Measurements from ENCODE around the gene NDOR1.

Gene NDOR1

DNA sequence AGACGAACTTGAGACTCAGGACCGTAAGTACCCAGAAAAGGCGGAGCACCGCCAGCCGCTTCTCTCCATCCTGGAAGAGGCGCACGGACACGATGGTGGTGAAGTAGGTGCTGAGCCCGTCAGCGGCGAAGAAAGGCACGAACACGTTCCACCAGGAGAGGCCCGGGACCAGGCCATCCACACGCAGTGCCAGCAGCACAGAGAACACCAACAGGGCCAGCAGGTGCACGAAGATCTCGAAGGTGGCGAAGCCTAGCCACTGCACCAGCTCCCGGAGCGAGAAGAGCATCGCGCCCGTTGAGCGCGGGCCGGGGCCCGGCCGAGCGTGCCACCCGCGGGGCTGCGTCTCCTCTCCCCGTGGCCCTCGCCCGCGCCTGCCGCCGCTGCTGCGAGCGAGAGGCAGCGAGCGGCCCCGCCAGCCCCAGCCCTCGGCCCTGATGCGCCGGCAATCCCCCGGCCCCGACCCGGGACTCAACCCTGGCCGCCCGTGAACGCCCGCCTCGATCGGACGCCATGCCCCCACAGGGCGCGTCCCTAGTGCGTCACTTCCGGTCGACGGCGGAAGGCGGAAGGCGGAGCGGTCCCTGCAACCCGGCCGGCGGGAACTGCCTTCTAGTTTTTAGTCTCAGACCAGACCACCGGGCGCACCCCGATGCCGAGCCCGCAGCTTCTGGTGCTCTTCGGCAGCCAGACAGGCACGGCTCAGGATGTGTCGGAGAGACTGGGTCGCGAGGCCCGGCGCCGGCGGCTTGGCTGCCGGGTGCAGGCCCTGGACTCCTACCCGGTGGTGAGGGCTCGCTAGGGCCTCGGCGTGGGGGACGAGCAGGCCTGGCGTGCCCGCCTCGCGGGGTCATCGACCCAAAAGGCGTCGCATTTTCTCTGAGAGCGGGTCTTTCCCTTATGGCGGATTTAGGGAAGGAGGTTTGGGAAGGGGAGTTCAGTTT lies at the start of gene NDOR1, which contains the start of gene TMEM203:
Gene NDOR1, plus strand, starts transcription at position 575 of the 944 bp plus-strand sequence. Its CDS starts 78 bp downstream, at position 653.
Gene TMEM203, minus strand, starts transcription at position 523 of the 944 bp plus-strand sequence. Its CDS starts 234 bp downstream, at position 289.
- peak; percentile 81 for DNase-seq

DNA sequence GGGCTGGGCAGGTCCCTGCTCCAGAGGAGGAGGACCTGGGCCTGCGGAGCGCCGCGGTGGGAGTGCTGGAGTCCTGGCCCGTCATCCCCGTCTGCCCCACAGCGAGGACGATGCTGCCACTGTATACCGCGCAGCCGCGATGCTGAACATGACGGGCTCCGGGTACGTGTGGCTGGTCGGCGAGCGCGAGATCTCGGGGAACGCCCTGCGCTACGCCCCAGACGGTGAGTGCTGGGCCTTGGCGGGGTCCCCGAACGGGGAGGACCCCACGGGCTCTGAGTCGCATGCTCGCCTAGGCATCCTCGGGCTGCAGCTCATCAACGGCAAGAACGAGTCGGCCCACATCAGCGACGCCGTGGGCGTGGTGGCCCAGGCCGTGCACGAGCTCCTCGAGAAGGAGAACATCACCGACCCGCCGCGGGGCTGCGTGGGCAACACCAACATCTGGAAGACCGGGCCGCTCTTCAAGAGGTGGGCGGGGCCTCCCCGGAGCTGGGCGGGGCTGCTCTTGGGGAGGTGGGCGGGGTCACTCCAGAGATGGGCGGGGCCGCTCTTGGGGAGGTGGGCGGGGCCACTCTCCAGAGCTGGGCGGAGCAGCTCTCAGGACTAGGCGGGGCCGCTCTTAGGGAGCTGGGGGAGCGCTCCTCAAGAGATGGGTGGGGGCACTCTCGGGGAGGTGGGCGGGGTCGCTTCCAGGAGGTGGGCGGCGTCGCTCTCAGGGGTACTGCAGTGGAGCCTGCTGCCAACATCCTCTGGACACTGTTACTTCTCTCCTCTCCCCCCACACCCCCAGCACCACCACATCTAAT lies 48.7 kb upstream of the NDOR1 start:
- DNase-seq: peak; percentile 16

- DNase-seq: no peak
Observed at GRCh38 chr9:137157618-137158415, 47.7 kb upstream of the NDOR1 start.

GRCh38 chr9:137158625-137159024 lies 46.9 kb upstream of the NDOR1 start:
- no peak for DNase-seq

- DNase-seq: no peak
Observed at GRCh38 chr9:137159105-137160053, 46.1 kb upstream of the NDOR1 start.

DNA sequence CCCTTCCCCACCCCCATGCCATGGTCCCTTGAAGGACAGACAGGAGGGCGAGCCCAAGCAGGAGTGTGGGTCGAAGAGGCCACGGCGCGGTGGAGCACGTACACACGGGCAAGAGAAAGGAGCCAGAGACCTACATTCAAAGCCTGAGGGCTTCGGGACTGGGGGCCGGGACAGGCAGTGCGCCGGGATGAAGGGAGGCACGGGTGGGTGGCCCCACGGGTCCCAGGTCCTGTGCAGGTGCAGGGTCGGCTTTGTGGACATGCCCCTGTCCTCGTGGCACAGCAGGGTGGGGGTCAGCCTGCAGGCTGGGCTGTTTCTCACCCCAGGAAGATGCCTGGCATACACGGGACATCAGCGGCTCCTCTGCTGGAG lies 45.5 kb upstream of the NDOR1 start:
- no peak for DNase-seq

- DNase-seq: no peak
Observed at GRCh38 chr9:137160716-137161557, 44.6 kb upstream of the NDOR1 start.

DNA sequence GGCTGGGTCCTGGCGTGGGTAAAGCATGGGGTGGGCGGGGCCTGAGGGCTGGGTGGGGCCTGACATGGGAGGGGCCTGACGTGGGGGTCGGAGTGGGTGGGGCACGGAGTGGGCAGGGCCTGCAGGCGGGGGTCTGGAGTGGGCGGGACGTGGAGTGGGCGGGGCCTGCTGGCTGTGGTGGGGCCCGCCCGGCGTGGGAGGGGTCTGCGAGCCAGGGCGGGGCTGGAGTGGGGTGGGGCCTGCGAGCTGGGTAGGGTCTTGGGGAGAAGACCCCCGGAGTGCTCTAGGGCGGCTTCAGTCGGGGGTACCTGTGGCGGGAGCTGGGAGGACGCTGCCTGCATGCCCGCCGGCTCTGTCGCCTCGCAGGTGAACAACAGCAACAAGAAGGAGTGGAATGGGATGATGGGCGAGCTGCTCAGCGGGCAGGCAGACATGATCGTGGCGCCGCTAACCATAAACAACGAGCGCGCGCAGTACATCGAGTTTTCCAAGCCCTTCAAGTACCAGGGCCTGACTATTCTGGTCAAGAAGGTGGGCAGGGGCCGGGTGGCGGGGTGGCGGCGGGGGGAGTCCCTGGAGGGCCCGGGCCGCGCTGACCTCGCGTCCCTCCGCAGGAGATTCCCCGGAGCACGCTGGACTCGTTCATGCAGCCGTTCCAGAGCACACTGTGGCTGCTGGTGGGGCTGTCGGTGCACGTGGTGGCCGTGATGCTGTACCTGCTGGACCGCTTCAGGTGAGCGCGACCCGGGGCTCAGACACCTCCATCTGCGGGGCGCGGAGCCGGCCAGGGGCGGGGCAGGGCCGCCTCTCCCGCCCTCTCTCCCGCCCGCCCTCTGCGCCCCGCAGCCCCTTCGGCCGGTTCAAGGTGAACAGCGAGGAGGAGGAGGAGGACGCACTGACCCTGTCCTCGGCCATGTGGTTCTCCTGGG lies 43.7 kb upstream of the NDOR1 start:
- DNase-seq: no peak

DNA sequence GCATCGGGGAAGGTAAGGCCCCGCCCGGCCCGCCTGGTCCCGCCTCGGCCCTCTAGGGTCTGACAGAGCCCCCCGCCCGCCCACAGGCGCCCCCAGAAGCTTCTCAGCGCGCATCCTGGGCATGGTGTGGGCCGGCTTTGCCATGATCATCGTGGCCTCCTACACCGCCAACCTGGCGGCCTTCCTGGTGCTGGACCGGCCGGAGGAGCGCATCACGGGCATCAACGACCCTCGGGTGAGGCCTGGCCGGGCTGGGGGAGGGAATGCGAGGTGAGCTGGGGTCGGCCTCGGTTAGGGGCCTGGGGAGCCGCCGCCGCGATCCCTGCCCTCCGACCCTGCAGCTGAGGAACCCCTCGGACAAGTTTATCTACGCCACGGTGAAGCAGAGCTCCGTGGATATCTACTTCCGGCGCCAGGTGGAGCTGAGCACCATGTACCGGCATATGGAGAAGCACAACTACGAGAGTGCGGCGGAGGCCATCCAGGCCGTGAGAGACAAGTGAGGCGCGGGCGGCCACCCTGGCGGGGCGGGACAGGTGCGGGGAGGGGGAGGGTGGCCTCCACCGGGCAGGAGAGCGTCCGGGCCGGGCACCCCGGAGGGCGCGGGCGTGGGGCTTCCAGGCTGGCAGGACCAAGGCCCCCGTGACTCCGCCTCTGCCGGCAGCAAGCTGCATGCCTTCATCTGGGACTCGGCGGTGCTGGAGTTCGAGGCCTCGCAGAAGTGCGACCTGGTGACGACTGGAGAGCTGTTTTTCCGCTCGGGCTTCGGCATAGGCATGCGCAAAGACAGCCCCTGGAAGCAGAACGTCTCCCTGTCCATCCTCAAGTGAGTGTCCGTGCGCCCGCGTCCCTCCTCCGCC lies 42.8 kb upstream of the NDOR1 start:
- DNase-seq: no peak

DNA sequence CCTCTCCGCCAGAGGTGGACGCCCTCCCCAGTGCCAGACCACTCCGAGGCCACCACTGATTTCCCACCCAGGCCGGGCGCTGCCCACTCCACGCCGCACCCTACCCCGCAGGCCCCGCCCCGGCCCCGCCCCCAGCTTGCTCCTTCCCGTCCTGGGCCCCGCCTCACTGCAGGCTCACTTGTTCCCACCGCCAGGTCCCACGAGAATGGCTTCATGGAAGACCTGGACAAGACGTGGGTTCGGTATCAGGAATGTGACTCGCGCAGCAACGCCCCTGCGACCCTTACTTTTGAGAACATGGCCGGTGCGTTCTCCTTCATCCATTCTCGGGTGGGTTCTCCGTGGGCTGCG lies 42.2 kb upstream of the NDOR1 start:
- DNase-seq: no peak

DNA sequence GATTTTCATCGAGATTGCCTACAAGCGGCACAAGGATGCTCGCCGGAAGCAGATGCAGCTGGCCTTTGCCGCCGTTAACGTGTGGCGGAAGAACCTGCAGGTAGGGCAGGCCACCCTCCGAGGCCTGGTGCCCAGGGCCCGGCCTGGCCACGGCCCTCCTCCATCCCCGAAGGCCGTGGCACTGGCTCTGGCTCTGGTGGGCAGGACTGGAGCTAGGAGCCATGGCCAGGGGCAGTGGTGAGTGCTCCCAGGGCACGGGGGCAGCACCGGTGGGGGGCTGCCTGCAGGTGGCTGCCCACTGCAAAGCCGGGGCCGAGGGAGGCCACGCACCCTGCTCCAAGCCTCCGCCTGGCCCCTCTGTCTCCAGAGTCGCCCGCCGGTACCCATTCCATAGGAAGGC lies 41.7 kb upstream of the NDOR1 start:
- DNase-seq: no peak

DNA sequence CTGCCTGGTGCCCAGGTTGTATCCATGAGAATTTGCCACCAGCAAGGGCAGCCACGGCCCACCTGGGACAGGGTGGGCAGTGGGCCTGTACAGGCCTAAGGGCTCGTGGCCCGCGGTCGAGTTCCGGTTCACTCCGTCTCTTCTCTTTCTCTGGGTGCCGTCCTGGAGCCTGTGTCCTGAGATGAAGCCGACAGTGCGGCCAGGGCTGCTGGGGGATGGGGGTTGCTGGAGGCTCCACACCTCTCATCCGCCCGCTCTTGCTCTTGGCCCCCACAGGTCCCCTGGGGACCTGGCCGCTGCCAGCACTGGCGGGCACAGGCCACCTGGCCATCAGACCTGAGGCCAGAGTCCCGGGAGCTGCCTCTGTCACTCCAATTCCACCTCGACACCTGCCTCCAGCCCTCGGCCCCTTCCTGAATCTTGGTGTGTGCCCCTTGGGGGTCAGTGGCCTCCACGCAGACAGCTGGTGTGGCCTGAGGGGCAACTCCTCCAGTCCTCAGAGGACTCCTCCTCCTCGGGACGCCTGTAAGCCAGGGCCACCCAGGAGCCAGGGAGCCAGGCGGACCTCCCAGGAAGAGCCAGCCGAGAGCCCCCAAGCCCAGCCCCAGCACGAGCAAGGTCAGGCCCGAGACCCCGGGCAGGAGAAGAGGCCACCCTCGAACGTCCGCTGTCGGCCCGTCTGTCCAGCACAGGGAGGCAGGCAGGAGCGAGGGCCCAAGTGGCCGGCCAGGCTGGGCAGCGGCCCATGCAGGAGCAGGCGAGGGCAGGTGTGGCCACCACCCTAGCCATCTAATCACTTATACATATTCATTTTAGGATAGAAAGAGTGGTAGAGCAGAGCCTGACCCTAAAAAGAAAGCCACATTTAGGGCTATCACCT lies 40.9 kb upstream of the NDOR1 start:
- DNase-seq: no peak

- no peak for DNase-seq
Observed at GRCh38 chr9:137165250-137165836, 40.2 kb upstream of the NDOR1 start.

GRCh38 chr9:137166380-137167229 lies 38.9 kb upstream of the NDOR1 start:
- no peak for DNase-seq

GRCh38 chr9:137167277-137167746 lies 38.2 kb upstream of the NDOR1 start:
- DNase-seq: no peak

Measured in fibroblast of upper back skin (primary cell).